GM12891 (cell line): ENCODE data around the gene DUSP11.

Experiments used
- POLR2A ChIP-seq: IDR thresholded peaks from 2 replicates; pipeline ENCODE4 v1.6.1; 2011; ENCODE audit warnings: low read depth, low read length, control low read depth
- POLR2AphosphoS5 ChIP-seq: IDR thresholded peaks from 2 replicates; pipeline ENCODE4 v1.6.1; 2011; ENCODE audit warnings: low read depth, low read length, control low read depth
- POU2F2 ChIP-seq: IDR thresholded peaks from 2 replicates; pipeline ENCODE4 v1.6.1; 2011; ENCODE audit warnings: low read depth, mild to moderate bottlenecking, control low read depth, low read length, moderate library complexity
- SPI1 ChIP-seq: IDR thresholded peaks from 2 replicates; pipeline ENCODE4 v1.6.1; 2011; ENCODE audit warnings: low read depth, low read length, control low read depth
- TAF1 ChIP-seq: IDR thresholded peaks from 2 replicates; pipeline ENCODE4 v1.6.1; 2011; ENCODE audit warnings: low read depth, low read length, control low read depth

DNA sequence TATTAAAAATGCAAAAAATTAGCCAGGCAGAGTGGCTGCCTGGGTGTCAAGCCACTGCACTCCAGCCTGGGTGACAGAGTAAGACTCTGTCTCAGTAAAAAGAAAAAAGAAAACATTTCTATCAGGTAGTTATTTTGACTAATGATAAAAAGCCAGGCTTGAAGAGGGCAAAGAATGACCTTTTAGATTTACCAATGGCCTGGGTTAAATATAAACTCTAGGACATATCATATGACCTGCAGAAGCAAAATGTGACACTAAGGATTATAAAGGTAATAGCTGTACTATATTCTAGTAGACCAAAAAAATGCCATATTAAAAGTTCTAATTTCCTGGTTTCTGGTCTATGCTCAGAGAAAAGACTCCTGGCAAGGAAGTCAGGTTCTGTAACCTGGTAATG, 32.7 kb upstream of the DUSP11 start:
- TF ChIP-seq POLR2AphosphoS5, result no peak
- TF ChIP-seq POLR2A, result no peak
- no peak for TF ChIP-seq TAF1
- TF ChIP-seq POU2F2, result no peak
- TF ChIP-seq SPI1, result no peak
